ENCODE results near the gene SEMA3F. TPM values are rescaled to one million over a fixed set of nuclear protein-coding genes. Genes with fewer than 3 reads are reported as not detected.

SEMA3F gene
- total and polyA plus RNA-seq, 10 of the 15 experiments (the other 5 are each of a cell fraction or from before 2014, with no cell fraction given) = 0.08 to 0.28 (median 0.12) TPM; not detected in 6

- ChIA-PET SMC1A (ENCODE audit: uncharacterized antibody, unreplicated experiment) (no interaction called here), CTCF (no interaction called here), POLR2A (no interaction called here), RAD21 (ENCODE audit: unreplicated experiment) (no interaction called here)
- Histone ChIP-seq H3K4me3 (no peak overlapping the region), H3K27me3 (replicated peaks in 1 of 2; ENCODE audit: control insufficient read depth in 2 of 2, insufficient read depth in 2 of 2, low read length in 1 of 2) (no peaks in the 10 kb centered on the region), H3K4me2 (ENCODE audit: control insufficient read depth, insufficient read depth) (no peak overlapping the region), H2AFZ (ENCODE audit: control insufficient read depth, low read depth, low read length) (no peak overlapping the region), H4K20me1 (ENCODE audit: control insufficient read depth, insufficient read depth) (no peaks in the 10 kb centered on the region), H3K79me2 (ENCODE audit: control insufficient read depth, insufficient read depth, low read length) (no peaks in the 10 kb centered on the region), H3K9me3 (replicated peaks; ENCODE audit: control insufficient read depth, insufficient read depth, low read length) (no peaks in the 10 kb centered on the region), H3K9ac (ENCODE audit: control insufficient read depth, insufficient read depth, low read length) (no peak overlapping the region), H3K27ac (ENCODE audit: control insufficient read depth, insufficient read depth) (no peak overlapping the region), H3K4me1 (ENCODE audit: control insufficient read depth, insufficient read depth, low read length) (no peaks in the 10 kb centered on the region), H3K36me3 (ENCODE audit: control insufficient read depth in 2 of 2, insufficient read depth in 2 of 2, low read length in 1 of 2) (no peaks in the 10 kb centered on the region)
- TF ChIP-seq MYB (IDR thresholded peaks at IDR 0.05; ENCODE audit: borderline replicate concordance, low read depth, low read length) (no peak), MXI1 (IDR thresholded peaks at IDR 0.05; ENCODE audit: low read depth, low read length) (no peak), SUPT20H (IDR thresholded peaks at IDR 0.05; ENCODE audit: borderline replicate concordance, control insufficient read depth, low read depth, low read length) (no peak)
- FAIRE-seq = no peak
- in situ Hi-C loops (cut with MboI) (no loop called here), intact Hi-C loops (cut with micrococcal nuclease; ENCODE audit: unreplicated experiment) (no loop called here)
- no TSS peak for BruUV-seq (replicated peaks)
- ATAC-seq = no peak
- WGBS (ENCODE audit: insufficient coverage, insufficient replicate concordance, low lambda C conversion rate, missing lambda C conversion rate) = 56% methylated on average over 20 of the region's 21 CpGs
- no peak for DNase-seq (ENCODE audit: low read depth, low spot score)
Measured at GRCh38 chr3:50184242-50184978, 29.3 kb downstream of the SEMA3F start.

GRCh38 chr3:50185230-50185629, 30.1 kb downstream of the SEMA3F start:
- ChIA-PET SMC1A (ENCODE audit: uncharacterized antibody, unreplicated experiment) (no interaction called here), POLR2A (no interaction called here), CTCF (no interaction called here), RAD21 (ENCODE audit: unreplicated experiment) (no interaction called here)
- no peak overlapping the region for H3K27ac ChIP-seq (ENCODE audit: control insufficient read depth, insufficient read depth)
- H3K9ac ChIP-seq (ENCODE audit: control insufficient read depth, insufficient read depth, low read length) = no peak overlapping the region
- no peak for TF ChIP-seq TCF7 (IDR thresholded peaks at IDR 0.05; ENCODE audit: borderline replicate concordance)
- no peak for TF ChIP-seq RAD21 (IDR thresholded peaks at IDR 0.05; ENCODE audit: insufficient read depth, low read depth, low read length)
- TF ChIP-seq GATAD2B (conservative IDR thresholded peaks at IDR 0.05; ENCODE audit: low read depth) = no peak
- ATAC-seq = no peak
- no peaks in the 10 kb centered on the region for H4K20me1 ChIP-seq (ENCODE audit: control insufficient read depth, insufficient read depth)
- H3K4me3 ChIP-seq = no peak overlapping the region
- no peaks in the 10 kb centered on the region for H3K36me3 ChIP-seq (ENCODE audit: control insufficient read depth in 2 of 2, insufficient read depth in 2 of 2, low read length in 1 of 2)
- no peak for DNase-seq (ENCODE audit: low read depth, low spot score)
- FAIRE-seq = no peak
- H3K4me2 ChIP-seq (ENCODE audit: control insufficient read depth, insufficient read depth) = no peak overlapping the region
- no peak overlapping the region for H2AFZ ChIP-seq (ENCODE audit: control insufficient read depth, low read depth, low read length)
- intact Hi-C loops (cut with micrococcal nuclease; ENCODE audit: unreplicated experiment) (no loop called here), in situ Hi-C loops (cut with MboI) (no loop called here)
- WGBS (ENCODE audit: insufficient coverage, insufficient replicate concordance, low lambda C conversion rate, missing lambda C conversion rate) = 0% methylated on average over 2 of the region's 4 CpGs
- BruUV-seq (replicated peaks) = no TSS peak
- H3K79me2 ChIP-seq (ENCODE audit: control insufficient read depth, insufficient read depth, low read length) = no peaks in the 10 kb centered on the region
- H3K9me3 ChIP-seq (replicated peaks; ENCODE audit: control insufficient read depth, insufficient read depth, low read length) = no peaks in the 10 kb centered on the region
- H3K27me3 ChIP-seq (replicated peaks in 1 of 2; ENCODE audit: control insufficient read depth in 2 of 2, insufficient read depth in 2 of 2, low read length in 1 of 2) = no peaks in the 10 kb centered on the region
- no peaks in the 10 kb centered on the region for H3K4me1 ChIP-seq (ENCODE audit: control insufficient read depth, insufficient read depth, low read length)
